GM19397 (cell line): Measurements from ENCODE around the gene CDH22.

Source experiments
- ATAC-seq: cut with Tn5 transposase; IDR thresholded peaks from one replicate; pipeline ENCODE4 v1.9.1; 2021; ENCODE audit warnings: mild to moderate bottlenecking, moderate library complexity; ENCODE audit not compliant: unreplicated experiment

The CDH22 gene, protein sequence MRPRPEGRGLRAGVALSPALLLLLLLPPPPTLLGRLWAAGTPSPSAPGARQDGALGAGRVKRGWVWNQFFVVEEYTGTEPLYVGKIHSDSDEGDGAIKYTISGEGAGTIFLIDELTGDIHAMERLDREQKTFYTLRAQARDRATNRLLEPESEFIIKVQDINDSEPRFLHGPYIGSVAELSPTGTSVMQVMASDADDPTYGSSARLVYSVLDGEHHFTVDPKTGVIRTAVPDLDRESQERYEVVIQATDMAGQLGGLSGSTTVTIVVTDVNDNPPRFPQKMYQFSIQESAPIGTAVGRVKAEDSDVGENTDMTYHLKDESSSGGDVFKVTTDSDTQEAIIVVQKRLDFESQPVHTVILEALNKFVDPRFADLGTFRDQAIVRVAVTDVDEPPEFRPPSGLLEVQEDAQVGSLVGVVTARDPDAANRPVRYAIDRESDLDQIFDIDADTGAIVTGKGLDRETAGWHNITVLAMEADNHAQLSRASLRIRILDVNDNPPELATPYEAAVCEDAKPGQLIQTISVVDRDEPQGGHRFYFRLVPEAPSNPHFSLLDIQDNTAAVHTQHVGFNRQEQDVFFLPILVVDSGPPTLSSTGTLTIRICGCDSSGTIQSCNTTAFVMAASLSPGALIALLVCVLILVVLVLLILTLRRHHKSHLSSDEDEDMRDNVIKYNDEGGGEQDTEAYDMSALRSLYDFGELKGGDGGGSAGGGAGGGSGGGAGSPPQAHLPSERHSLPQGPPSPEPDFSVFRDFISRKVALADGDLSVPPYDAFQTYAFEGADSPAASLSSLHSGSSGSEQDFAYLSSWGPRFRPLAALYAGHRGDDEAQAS

DNA sequence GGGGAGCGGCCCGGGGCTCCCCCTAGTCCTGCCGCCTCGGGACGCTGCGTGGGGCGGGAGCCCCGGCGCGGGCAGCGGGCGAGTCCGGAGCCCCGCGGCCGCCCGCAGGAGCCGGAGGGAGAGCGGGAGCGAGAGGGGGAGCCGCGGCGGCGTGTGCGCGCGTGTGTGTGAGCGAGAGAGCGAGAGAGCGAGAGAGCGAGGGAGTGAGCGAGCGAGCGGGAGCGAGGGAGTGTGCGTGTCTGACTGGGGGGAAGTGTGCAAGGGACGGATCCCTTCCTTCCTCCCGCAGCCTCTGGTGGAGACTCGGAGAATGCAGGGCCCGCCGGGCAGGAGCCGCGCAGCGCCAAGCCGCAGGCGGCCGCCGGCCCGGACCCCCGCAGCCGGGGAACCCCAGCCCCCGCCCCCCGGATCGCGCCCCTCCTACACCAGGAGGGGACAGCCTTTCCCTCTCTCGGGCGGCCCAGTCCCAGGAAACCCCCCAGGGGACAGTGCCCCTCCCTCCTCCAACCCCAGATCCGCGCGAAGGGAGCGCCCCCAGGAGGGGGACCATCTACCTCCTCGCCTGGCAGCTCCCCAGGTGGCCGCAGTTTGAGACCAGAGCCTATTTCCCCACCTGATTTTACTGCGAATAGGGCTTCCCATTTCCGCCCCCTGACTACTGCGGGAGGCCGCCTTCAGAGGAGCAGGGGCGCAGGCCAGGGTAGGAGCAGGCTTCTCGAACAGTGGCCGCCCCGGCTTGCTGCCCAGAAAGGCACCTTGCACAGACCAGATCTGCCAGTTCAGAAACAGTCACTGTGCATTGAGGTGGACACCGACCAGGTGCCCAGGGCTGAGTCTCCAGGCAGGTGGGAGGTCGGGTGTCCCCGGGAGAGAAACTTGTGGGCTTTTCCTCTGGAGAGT is at the start of gene CDH22:
Gene CDH22, minus strand, starts transcription at position 241 of the 900 bp plus-strand sequence. CDS start 57,204 bp downstream, outside the sequence.
- ATAC-seq, result no peak

- ATAC-seq, result no peak
Observed at GRCh38 chr20:46357030-46357514, 48.8 kb upstream of the CDH22 start.

DNA sequence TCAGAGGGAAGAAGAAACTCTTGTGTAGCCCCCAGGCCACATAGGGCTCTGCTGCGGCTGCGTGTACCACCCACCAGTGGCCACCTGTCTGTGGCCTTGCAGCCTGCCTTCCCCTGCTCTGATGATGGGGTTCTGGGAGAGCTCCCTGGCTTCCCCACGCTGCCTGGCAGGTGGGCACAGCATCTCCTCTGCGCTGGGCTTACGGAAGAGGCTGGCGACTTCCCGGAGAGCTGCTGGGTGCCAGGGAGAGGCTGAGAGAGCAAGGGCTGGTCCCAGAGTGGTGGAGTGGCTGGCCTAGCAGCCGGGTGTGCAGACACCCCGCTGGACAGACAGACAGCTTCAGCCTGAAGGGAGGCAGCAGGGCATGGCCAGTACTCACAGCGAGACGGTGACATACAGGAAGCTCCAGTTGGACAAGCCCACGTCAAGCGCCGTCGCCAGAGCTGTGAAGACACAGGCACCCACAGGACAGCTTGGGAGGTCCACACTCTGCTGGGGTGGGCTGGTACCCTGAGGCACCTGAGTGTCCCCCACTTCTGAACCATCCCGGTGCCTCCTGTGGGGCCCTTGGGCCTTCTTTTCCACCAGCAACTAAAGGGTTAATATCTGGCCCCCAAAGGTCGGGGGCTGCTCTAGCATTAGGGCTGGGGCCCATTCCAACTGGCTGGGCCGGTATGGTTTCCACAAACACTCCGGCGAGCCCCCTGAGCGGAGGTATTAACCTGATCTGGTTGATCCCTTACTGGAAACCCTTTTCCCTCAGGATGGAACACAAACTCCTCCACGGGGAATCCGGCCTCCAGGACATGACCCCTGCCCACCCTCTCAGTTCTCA is 48.1 kb upstream of the CDH22 start:
- ATAC-seq, result no peak

DNA sequence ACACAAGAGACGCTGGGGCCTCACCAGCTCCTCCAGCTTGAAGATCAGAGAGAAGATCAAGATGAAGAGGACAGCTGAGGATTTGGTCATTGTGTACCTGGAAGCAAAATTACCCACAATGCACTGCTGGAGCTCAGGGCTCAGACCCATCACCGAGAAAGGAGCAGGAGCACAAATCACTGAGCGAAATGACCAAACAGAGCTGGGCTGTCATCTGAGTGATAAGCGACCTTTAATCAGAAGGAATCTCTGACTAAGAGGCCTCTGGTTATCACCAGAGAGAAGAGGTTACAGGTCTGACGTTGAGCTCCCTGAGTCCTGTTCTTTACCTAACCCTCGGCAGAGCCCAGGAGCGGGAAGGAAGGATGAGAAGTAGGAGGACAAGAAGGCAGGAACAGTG is 47.5 kb upstream of the CDH22 start:
- no peak for ATAC-seq

- no peak for ATAC-seq
Observed at GRCh38 chr20:46354920-46355654, 46.8 kb upstream of the CDH22 start.

DNA sequence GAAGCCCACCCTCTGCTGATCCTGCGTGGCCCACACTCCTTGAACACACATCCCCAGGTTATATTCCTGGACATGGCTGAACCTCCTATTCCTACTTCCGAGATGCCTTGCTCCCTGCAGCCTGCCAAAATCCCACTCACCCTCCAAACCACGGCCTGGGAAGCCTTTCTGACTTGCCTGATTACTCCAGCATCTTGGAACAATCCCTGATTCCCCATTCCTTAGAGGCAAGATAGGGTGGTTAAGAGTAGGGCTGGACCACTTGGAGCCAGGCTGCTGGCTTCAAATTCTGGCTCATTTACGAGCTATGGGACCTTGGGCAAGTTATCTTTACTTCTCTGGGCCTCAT is 45.9 kb upstream of the CDH22 start:
- ATAC-seq, result no peak

GRCh38 chr20:46353500-46354206 is 45.4 kb upstream of the CDH22 start:
- no peak for ATAC-seq

DNA sequence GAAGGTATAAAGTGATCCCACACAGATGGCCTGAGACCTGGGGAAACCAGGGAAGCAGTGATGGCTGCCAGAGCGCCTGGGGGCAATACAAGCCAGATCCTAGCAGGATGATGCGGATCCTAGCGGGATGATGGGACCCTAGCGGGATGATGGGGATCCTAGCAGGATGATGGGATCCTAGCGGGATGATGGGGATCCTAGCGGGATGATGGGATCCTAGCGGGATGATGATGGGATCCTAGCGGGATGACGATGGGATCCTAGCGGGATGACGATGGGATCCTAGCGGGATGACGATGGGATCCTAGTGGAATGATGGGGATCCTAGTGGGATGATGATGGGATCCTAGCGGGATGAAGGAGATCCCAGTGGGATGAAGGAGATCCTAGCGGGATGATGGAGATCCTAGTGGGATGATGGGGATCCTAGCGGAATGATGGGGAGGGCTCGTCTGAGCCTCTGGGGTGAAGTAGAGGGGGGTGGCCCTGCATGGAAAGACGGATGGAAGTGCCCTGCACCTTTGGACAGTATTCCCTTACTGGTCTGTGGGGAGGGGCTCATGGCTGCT is 44.2 kb upstream of the CDH22 start:
- ATAC-seq, result no peak

DNA sequence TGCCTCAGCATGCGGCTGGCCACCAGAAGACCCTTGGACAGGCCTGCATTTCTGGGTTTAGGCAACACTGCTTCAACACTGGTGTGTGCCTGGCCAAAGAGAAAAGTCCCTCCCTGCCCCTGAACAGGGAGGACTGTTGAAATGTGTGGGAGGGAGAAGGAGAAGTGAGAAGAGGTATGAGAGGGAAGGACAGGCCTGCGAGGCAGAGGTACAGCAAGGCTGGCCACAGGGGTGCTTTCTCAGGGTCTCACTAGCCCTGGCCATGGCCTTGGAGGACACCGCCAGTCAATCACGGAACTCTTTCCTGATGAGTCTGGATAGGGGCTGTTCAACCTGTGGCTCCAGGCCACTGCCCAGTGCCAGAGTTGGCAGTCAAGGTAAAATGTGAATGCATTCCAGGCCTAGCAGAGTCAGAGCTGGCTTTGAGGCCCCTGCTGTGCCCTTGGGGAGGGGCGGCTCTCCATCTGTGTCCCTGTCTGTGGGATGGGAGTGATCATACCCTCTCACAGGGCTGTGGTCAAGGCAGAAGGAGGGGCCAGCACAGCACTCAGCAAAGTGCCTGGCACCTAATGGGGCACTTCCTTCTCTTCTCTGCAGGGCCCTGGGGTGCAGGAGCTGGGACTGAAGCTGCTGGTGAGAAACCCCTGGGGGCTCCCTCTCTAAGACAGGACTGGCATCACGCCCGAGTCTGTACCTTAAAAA is 43.2 kb upstream of the CDH22 start:
- ATAC-seq, result no peak

DNA sequence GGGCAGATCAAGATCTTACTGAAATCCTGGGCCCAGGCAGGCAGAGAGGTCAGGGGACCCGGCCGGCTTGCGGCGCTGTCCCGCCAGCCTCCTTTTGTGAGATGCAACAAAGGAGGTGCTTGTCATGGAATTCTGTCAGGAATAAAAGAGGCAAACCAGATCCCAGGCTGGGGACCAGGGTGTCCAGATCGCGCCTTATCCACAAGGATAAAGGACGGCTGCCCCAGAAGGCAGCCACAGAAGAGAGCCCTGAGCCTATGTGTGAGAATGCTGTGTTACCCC is 42.6 kb upstream of the CDH22 start:
- ATAC-seq, result no peak

GRCh38 chr20:46350201-46350985 is 42.1 kb upstream of the CDH22 start:
- ATAC-seq, result peak; percentile 60

- no peak for ATAC-seq
Observed at GRCh38 chr20:46349742-46350056, 41.4 kb upstream of the CDH22 start.

DNA sequence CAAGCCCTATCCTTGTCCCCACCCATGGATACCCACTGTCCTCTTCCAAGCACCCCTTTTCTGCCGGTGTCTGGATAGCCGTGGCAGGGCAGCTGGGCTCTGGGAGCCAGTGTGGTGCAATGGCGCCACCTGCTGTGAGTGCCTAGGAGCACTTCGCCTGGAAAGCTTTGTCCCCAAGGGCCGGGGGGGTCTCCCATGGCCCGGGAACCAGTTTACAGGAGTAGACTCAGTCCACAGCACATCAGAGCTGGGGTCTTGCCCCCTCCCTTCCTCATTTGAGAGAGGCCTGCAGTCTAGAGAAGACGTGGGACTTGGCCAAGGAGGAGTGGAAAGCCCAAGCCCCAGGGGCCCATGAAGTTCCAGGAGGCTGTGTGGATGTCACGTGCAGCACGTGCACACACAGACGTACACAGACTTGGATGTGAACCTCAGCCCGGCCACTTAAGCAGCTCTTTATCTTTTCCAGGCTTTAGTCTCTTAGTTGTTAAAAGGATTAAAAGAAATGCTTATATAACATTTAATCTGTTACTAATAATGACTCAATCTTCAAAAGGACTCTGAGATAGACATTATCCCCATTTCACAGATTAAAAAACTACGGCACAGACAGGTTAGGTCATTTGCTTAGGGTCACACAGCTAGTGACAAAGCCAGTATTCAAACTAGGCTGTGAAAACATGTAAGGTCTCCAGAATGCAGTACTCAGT is 40.9 kb upstream of the CDH22 start:
- ATAC-seq, result no peak

- no peak for ATAC-seq
Observed at GRCh38 chr20:46347841-46348803, 39.8 kb upstream of the CDH22 start.

DNA sequence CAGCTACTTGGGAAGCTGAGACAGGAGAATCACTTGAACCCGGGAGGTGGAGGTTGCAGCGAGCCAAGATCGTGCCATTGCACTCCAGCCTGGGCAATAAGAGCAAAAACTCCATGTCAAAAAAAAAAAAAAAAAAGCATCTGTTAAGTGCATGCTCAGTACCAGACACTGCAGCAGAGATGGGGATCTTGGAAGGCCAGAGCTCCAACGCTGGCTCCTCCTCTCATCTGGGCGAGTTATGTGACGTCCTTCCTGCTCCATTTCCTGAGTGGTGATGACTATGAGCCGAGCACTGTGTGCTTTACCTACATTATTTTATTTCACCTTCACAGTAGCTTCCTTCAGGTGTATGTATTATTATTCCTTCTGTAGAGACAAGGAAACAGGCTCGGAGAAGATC is 38.5 kb upstream of the CDH22 start:
- no peak for ATAC-seq
